Endodermal cell (in vitro differentiated cells): ENCODE results near the gene GDF11. TPM values are rescaled to one million over a fixed set of nuclear protein-coding genes. Genes with fewer than 3 reads are reported as not detected.

ENCODE experiments used
- DNase-seq: peaks from one replicate; pipeline ENCODE4 v3.0.0-alpha.2; 2017
- H3K27ac ChIP-seq: 2 replicates; pipeline ENCODE4 v1.5.1; 2013; ENCODE audit warnings: mild to moderate bottlenecking, low read depth, low read length, moderate library complexity
- H3K27me3 ChIP-seq: 2 replicates; pipeline ENCODE4 v1.6.1; 2013; ENCODE audit warnings: mild to moderate bottlenecking, low read length, moderate library complexity; ENCODE audit not compliant: insufficient read depth, control insufficient read depth, poor library complexity, severe bottlenecking
- H3K36me3 ChIP-seq: 2 replicates; pipeline ENCODE4 v1.7.0; 2013; ENCODE audit warnings: mild to moderate bottlenecking, low read length, moderate library complexity; ENCODE audit not compliant: control insufficient read depth, insufficient read depth
- H3K4me1 ChIP-seq: one replicate; pipeline ENCODE4 v1.7.0; 2013; ENCODE audit warnings: low read length; ENCODE audit not compliant: control insufficient read depth, insufficient read depth
- H3K4me3 ChIP-seq: 2 replicates; pipeline ENCODE4 v1.5.1; 2013; ENCODE audit warnings: mild to moderate bottlenecking, low read length, moderate library complexity
- H3K9ac ChIP-seq: 2 replicates; pipeline ENCODE4 v1.6.1; 2013; ENCODE audit warnings: mild to moderate bottlenecking, low read length, moderate library complexity; ENCODE audit not compliant: poor library complexity, severe bottlenecking; ENCODE audit errors: extremely low read depth
- H3K9me3 ChIP-seq: 2 replicates; pipeline ENCODE4 v1.6.1; 2013; ENCODE audit warnings: mild to moderate bottlenecking, low read length, moderate library complexity; ENCODE audit not compliant: control insufficient read depth
- H3K27ac Mint-ChIP-seq: 2 replicates; pipeline ENCODE4 v1.8.0; 2020; ENCODE audit warnings: mixed read lengths
- H3K27me3 Mint-ChIP-seq: 2 replicates; pipeline ENCODE4 v1.8.0; 2021; ENCODE audit warnings: mild to moderate bottlenecking, mixed read lengths; ENCODE audit not compliant: insufficient read depth
- H3K36me3 Mint-ChIP-seq: 2 replicates; pipeline ENCODE4 v1.8.0; 2020; ENCODE audit warnings: low read depth, mixed read lengths
- H3K4me1 Mint-ChIP-seq: 2 replicates; pipeline ENCODE4 v1.8.0; 2020; ENCODE audit warnings: mixed read lengths
- H3K4me3 Mint-ChIP-seq: 2 replicates; pipeline ENCODE4 v1.8.0; 2020; ENCODE audit warnings: mild to moderate bottlenecking, moderate library complexity, mixed read lengths
- H3K9me3 Mint-ChIP-seq: 2 replicates; pipeline ENCODE4 v1.8.0; 2020; ENCODE audit warnings: mild to moderate bottlenecking, mixed read lengths
- CTCF ChIP-seq: fragments of 200-600 bp; sonication (generic); conservative IDR thresholded peaks from 2 replicates; pipeline ENCODE4 v1.5.0; 2021; ENCODE audit warnings: antibody characterized with exemption, mild to moderate bottlenecking
- WGBS, 2 experiments: methylation state at CpG; one replicate each; pipeline versions ENCODE4 v1.1.5 to v1.1.7; 2013; ENCODE audit warnings: missing lambda C conversion rate in 2 of 2, mixed read lengths in 1 of 2; ENCODE audit not compliant: insufficient coverage in 1 of 2, insufficient read length in 1 of 2; 5-methylcytosine and 5-hydroxymethylcytosine counted together
- total RNA-seq, 2 donors: library from RNA; stranded (reverse); fragmentation: NEBNext Ultra II Directional in 1 of 2; extraction: Animal tissue kit (Norgen Biotek cat#: 25700) in 1 of 2; gene quantifications; 2 replicates in 1 of 2; 3 replicates in 1 of 2; pipeline ENCODE4 v1.2.1, GENCODE V29; 2021

Gene GDF11
- total RNA-seq, 2 donors from 2014 or later: 29.8 to 33.0 TPM

GRCh38 chr12:55721601-55722213 lies 21.2 kb upstream of the GDF11 start:
- Mint-ChIP-seq H3K4me1 (peaks cover 30% of the 10 kb centered on the region), H3K9me3 (no peaks in the 10 kb centered on the region), H3K27me3 (no peaks in the 10 kb centered on the region), H3K4me3 (no peak overlapping the region), H3K27ac (no peak overlapping the region), H3K36me3 (peaks cover 36% of the 10 kb centered on the region)
- Histone ChIP-seq H3K9me3 (no peaks in the 10 kb centered on the region), H3K4me3 (no peak overlapping the region), H3K27me3 (no peaks in the 10 kb centered on the region), H3K27ac (no peak overlapping the region), H3K4me1 (peaks cover 7% of the 10 kb centered on the region), H3K36me3 (peaks cover 44% of the 10 kb centered on the region), H3K9ac (no peak overlapping the region)
- no peak for DNase-seq
- TF ChIP-seq CTCF: no peak
- 88 to 95% methylated on average over 10 to 14 of the region's 14 CpGs for WGBS, 2 experiments

- no peak for DNase-seq
- H3K4me3 Mint-ChIP-seq: no peak overlapping the region
- no peaks in the 10 kb centered on the region for H3K9me3 Mint-ChIP-seq
- Histone ChIP-seq H3K27ac (no peak overlapping the region), H3K9ac (no peak overlapping the region), H3K36me3 (peaks cover 53% of the 10 kb centered on the region), H3K4me3 (no peak overlapping the region), H3K4me1 (peaks cover 8% of the 10 kb centered on the region), H3K27me3 (no peaks in the 10 kb centered on the region), H3K9me3 (no peaks in the 10 kb centered on the region)
- no peak overlapping the region for H3K27ac Mint-ChIP-seq
- TF ChIP-seq CTCF: no peak
- WGBS, 2 experiments: 97 to 98% methylated on average over 8 of the region's 8 CpGs
- peaks cover 28% of the 10 kb centered on the region for H3K4me1 Mint-ChIP-seq
- peaks cover 41% of the 10 kb centered on the region for H3K36me3 Mint-ChIP-seq
- H3K27me3 Mint-ChIP-seq: no peaks in the 10 kb centered on the region
Measured at GRCh38 chr12:55722948-55723347, 20.0 kb upstream of the GDF11 start.

GRCh38 chr12:55723516-55724225 lies 19.3 kb upstream of the GDF11 start:
- H3K27me3 Mint-ChIP-seq: no peaks in the 10 kb centered on the region
- peaks cover 21% of the 10 kb centered on the region for H3K4me1 Mint-ChIP-seq
- no peak for TF ChIP-seq CTCF
- no peaks in the 10 kb centered on the region for H3K9me3 Mint-ChIP-seq
- peaks cover 53% of the 10 kb centered on the region for H3K36me3 ChIP-seq
- H3K4me3 Mint-ChIP-seq: no peak overlapping the region
- no peak overlapping the region for H3K27ac ChIP-seq
- no peak overlapping the region for H3K9ac ChIP-seq
- peak overlapping the region; percentile 55 for H3K27ac Mint-ChIP-seq
- no peaks in the 10 kb centered on the region for H3K27me3 ChIP-seq
- H3K9me3 ChIP-seq: no peaks in the 10 kb centered on the region
- DNase-seq: no peak
- 90 to 94% methylated on average over 6 to 10 of the region's 10 CpGs for WGBS, 2 experiments
- no peak overlapping the region for H3K4me3 ChIP-seq
- peaks cover 41% of the 10 kb centered on the region for H3K36me3 Mint-ChIP-seq
- H3K4me1 ChIP-seq: peaks cover 8% of the 10 kb centered on the region
